ENCODE results near the gene NTRK2.

GRCh38 chr9:84941792-84942191 lies 272.3 kb downstream of the NTRK2 start:
- no peak for TF ChIP-seq CTCF (IDR thresholded peaks at IDR 0.05)
- no peak for TF ChIP-seq ZFX (IDR thresholded peaks at IDR 0.05; ENCODE audit: borderline replicate concordance)

All from 22Rv1 (cell line).